RWPE1 (cell line): ENCODE results near the gene DAZL.

Experiments used
- CTCF ChIA-PET: fragments of 350-600 bp; sonication (Branson Sonifier 250); formaldehyde crosslinking; extraction: SDS; loops from one replicate; lab custom pipeline; 2021; lab: Yijun Ruan, JAX
- POLR2A ChIA-PET: fragments of 400-600 bp; formaldehyde crosslinking; extraction: SDS; loops from one replicate; lab custom pipeline; 2020; ENCODE audit warnings: antibody characterized with exemption; ENCODE audit not compliant: low non-redundant PET; lab: Yijun Ruan, JAX
- DNase-seq: peaks from one replicate; pipeline ENCODE4 v3.0.0; 2012; ENCODE audit warnings: low spot score
- H3K27ac ChIP-seq: fragments of 450-650 bp; 2 replicates; pipeline ENCODE4 v1.5.1; 2017
- TF ChIP-seq, protein P1 (sequence below): fragments of 450-650 bp; conservative IDR thresholded peaks from 2 replicates; pipeline ENCODE4 v1.5.1; 2017; ENCODE audit warnings: low read depth, mild to moderate bottlenecking

DAZL gene

GRCh38 chr3:16536996-16537395 is 68.2 kb downstream of the DAZL start:
- POLR2A ChIA-PET: no interaction called here

More at GRCh38 chr3:16536996-16537395, 68.2 kb downstream of the DAZL start:
- no peak for DNase-seq
- CTCF ChIA-PET: no interaction called here
- H3K27ac ChIP-seq: no peak overlapping the region
- TF ChIP-seq, protein P1, sequence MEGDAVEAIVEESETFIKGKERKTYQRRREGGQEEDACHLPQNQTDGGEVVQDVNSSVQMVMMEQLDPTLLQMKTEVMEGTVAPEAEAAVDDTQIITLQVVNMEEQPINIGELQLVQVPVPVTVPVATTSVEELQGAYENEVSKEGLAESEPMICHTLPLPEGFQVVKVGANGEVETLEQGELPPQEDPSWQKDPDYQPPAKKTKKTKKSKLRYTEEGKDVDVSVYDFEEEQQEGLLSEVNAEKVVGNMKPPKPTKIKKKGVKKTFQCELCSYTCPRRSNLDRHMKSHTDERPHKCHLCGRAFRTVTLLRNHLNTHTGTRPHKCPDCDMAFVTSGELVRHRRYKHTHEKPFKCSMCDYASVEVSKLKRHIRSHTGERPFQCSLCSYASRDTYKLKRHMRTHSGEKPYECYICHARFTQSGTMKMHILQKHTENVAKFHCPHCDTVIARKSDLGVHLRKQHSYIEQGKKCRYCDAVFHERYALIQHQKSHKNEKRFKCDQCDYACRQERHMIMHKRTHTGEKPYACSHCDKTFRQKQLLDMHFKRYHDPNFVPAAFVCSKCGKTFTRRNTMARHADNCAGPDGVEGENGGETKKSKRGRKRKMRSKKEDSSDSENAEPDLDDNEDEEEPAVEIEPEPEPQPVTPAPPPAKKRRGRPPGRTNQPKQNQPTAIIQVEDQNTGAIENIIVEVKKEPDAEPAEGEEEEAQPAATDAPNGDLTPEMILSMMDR: no peak
